ENCODE data around the gene AK9.

AK9 gene

GRCh38 chr6:109486068-109486467 is 204.9 kb downstream of the AK9 start:
- H3K9me3 ChIP-seq (ENCODE audit: insufficient read depth, low read depth, low read length), result no peaks in the 10 kb centered on the region
- peaks cover 32% of the 10 kb centered on the region for H3K4me1 ChIP-seq (ENCODE audit: insufficient read depth, low read length, poor library complexity, severe bottlenecking)
- H3K36me3 ChIP-seq (ENCODE audit: insufficient read depth, low read length), result no peaks in the 10 kb centered on the region
- peaks cover 9% of the 10 kb centered on the region for H4K20me1 ChIP-seq (ENCODE audit: insufficient read depth, low read length, poor library complexity, severe bottlenecking)
- no peak overlapping the region for H2AFZ ChIP-seq (ENCODE audit: low read length)
- no peak for TF ChIP-seq EZH2phosphoT487 (IDR thresholded peaks at IDR 0.05; ENCODE audit: borderline replicate concordance)
- TF ChIP-seq, protein P1, sequence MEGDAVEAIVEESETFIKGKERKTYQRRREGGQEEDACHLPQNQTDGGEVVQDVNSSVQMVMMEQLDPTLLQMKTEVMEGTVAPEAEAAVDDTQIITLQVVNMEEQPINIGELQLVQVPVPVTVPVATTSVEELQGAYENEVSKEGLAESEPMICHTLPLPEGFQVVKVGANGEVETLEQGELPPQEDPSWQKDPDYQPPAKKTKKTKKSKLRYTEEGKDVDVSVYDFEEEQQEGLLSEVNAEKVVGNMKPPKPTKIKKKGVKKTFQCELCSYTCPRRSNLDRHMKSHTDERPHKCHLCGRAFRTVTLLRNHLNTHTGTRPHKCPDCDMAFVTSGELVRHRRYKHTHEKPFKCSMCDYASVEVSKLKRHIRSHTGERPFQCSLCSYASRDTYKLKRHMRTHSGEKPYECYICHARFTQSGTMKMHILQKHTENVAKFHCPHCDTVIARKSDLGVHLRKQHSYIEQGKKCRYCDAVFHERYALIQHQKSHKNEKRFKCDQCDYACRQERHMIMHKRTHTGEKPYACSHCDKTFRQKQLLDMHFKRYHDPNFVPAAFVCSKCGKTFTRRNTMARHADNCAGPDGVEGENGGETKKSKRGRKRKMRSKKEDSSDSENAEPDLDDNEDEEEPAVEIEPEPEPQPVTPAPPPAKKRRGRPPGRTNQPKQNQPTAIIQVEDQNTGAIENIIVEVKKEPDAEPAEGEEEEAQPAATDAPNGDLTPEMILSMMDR (conservative IDR thresholded peaks at IDR 0.05; ENCODE audit: low read length), result no peak
- H3K27me3 ChIP-seq (ENCODE audit: insufficient read depth, low read length, poor library complexity, severe bottlenecking), result no peaks in the 10 kb centered on the region
- peaks cover 19% of the 10 kb centered on the region for H3K79me2 ChIP-seq (ENCODE audit: insufficient read depth, low read length)
- no peak overlapping the region for H3K4me2 ChIP-seq (ENCODE audit: low read depth, low read length, poor library complexity, severe bottlenecking)
- H3K4me3 ChIP-seq (ENCODE audit: low read length, poor library complexity, severe bottlenecking), result no peak overlapping the region
- H3F3A ChIP-seq (ENCODE audit: low read depth), result peaks cover 5% of the 10 kb centered on the region; the same call in 1 of the 2 replicates
- no peaks in the 10 kb centered on the region for H3K9me2 ChIP-seq (replicated peaks; ENCODE audit: low read depth, low read length)
- H3K9ac ChIP-seq (ENCODE audit: low read depth, low read length, poor library complexity, severe bottlenecking), result no peak overlapping the region

GRCh38 chr6:109485266-109485935 is 205.6 kb downstream of the AK9 start:
- Histone ChIP-seq H3K27me3 (ENCODE audit: insufficient read depth, low read length, poor library complexity, severe bottlenecking) (no peaks in the 10 kb centered on the region), H3K9ac (ENCODE audit: low read depth, low read length, poor library complexity, severe bottlenecking) (no peak overlapping the region)
- TF ChIP-seq EZH2phosphoT487 (IDR thresholded peaks at IDR 0.05; ENCODE audit: borderline replicate concordance), result no peak
- TF ChIP-seq, protein P1 (conservative IDR thresholded peaks at IDR 0.05; ENCODE audit: low read length), result no peak

DNA sequence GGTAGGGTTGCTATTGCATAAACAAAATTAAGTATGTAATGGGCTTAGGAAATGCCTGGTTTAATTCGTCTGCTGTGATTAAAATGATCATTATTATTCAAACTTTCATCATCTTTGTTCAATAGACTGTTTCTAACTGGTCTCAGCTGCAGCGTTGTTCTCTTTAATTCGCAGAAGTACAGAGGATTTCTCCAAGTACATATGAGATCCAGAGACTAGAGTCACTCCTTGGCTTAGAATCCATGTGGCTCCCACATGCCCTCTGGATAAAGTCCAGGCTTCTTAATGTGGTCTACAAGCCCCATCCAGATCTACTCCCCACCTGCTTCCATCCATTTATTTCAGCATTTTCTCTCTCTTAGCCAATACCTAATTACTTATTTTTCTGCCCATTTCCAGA is 206.9 kb downstream of the AK9 start:
- no peaks in the 10 kb centered on the region for H3F3A ChIP-seq (ENCODE audit: low read depth)
- peak overlapping the region; percentile 81 for H2AFZ ChIP-seq (ENCODE audit: low read length)

More at GRCh38 chr6:109485266-109485935, 205.6 kb downstream of the AK9 start:
- peaks cover 26% of the 10 kb centered on the region for H3K79me2 ChIP-seq (ENCODE audit: insufficient read depth, low read length)
- no peak overlapping the region for H3K4me3 ChIP-seq (ENCODE audit: low read length, poor library complexity, severe bottlenecking)
- 0 out of 2 replicates have a peak, but pooled peaks cover 4% of the 10 kb centered on the region for H3K36me3 ChIP-seq (ENCODE audit: insufficient read depth, low read length)
- no peak overlapping the region for H3K4me2 ChIP-seq (ENCODE audit: low read depth, low read length, poor library complexity, severe bottlenecking)
- H2AFZ ChIP-seq (ENCODE audit: low read length), result no peak overlapping the region
- peaks cover 16% of the 10 kb centered on the region for H4K20me1 ChIP-seq (ENCODE audit: insufficient read depth, low read length, poor library complexity, severe bottlenecking)
- peaks cover 32% of the 10 kb centered on the region for H3K4me1 ChIP-seq (ENCODE audit: insufficient read depth, low read length, poor library complexity, severe bottlenecking)
- no peaks in the 10 kb centered on the region for H3K9me3 ChIP-seq (ENCODE audit: insufficient read depth, low read depth, low read length)
- H3K9me2 ChIP-seq (replicated peaks; ENCODE audit: low read depth, low read length), result no peaks in the 10 kb centered on the region
- H3F3A ChIP-seq (ENCODE audit: low read depth), result no peaks in the 10 kb centered on the region

More for the DNA sequence above, 206.9 kb downstream of the AK9 start:
- Histone ChIP-seq H3K9me2 (replicated peaks; ENCODE audit: low read depth, low read length) (no peaks in the 10 kb centered on the region), H3K9ac (ENCODE audit: low read depth, low read length, poor library complexity, severe bottlenecking) (peak overlapping the region; percentile 58), H3K4me1 (ENCODE audit: insufficient read depth, low read length, poor library complexity, severe bottlenecking) (peaks cover 34% of the 10 kb centered on the region), H3K4me2 (ENCODE audit: low read depth, low read length, poor library complexity, severe bottlenecking) (peak overlapping the region; percentile 76), H3K4me3 (ENCODE audit: low read length, poor library complexity, severe bottlenecking) (peak overlapping the region; percentile 76), H3K79me2 (ENCODE audit: insufficient read depth, low read length) (peaks cover 36% of the 10 kb centered on the region), H4K20me1 (ENCODE audit: insufficient read depth, low read length, poor library complexity, severe bottlenecking) (peaks cover 23% of the 10 kb centered on the region), H3K27me3 (ENCODE audit: insufficient read depth, low read length, poor library complexity, severe bottlenecking) (no peaks in the 10 kb centered on the region), H3K36me3 (ENCODE audit: insufficient read depth, low read length) (0 out of 2 replicates have a peak, but pooled peaks cover 4% of the 10 kb centered on the region), H3K9me3 (ENCODE audit: insufficient read depth, low read depth, low read length) (no peaks in the 10 kb centered on the region)
- TF ChIP-seq EZH2phosphoT487 (IDR thresholded peaks at IDR 0.05; ENCODE audit: borderline replicate concordance), result no peak
- TF ChIP-seq, protein P1 (conservative IDR thresholded peaks at IDR 0.05; ENCODE audit: low read length), result no peak
